Transverse colon (tissue), 4 donors: ENCODE data around the gene RIMS1. TPM values are rescaled to one million over a fixed set of nuclear protein-coding genes. Genes with fewer than 3 reads are reported as not detected.
"Not testable (repeated sequence)": the region's sequence is repeated elsewhere in the genome, so short reads cannot be mapped to it uniquely, and the experiment has no call there.

Experiments used
- DNase-seq: peaks from one replicate; pipeline ENCODE4 v3.0.0-alpha.2; 2019
- H3K27ac ChIP-seq, 4 donors: fragments of 200-600 bp; sonication (generic); 2 replicates each; pipeline ENCODE4 v1.5.1; 2016 to 2018; ENCODE audit warnings: inconsistent platforms in 4 of 4
- H3K27me3 ChIP-seq: fragments of 200-600 bp; sonication (generic); 2 replicates; pipeline ENCODE4 v1.5.1; 2017; ENCODE audit warnings: inconsistent platforms
- H3K36me3 ChIP-seq, 4 donors: fragments of 200-600 bp; sonication (generic); 2 replicates each; pipeline ENCODE4 v1.5.1; 2017 to 2019; ENCODE audit warnings: inconsistent platforms in 4 of 4
- H3K4me1 ChIP-seq, 4 donors: fragments of 200-600 bp; sonication (generic); 2 replicates each; pipeline ENCODE4 v1.5.1; 2017 to 2020; ENCODE audit warnings: inconsistent platforms in 4 of 4
- H3K4me3 ChIP-seq, 4 donors: fragments of 200-600 bp; sonication (generic); 1 replicate in 1 of 4; 2 replicates in 3 of 4; pipeline versions ENCODE4 v1.5.1 to v1.6.1; 2017 to 2019; ENCODE audit warnings: inconsistent platforms in 4 of 4
- H3K9me3 ChIP-seq, 2 donors: fragments of 200-600 bp; sonication (generic); 2 replicates each; pipeline ENCODE4 v1.5.1; 2017 to 2019; ENCODE audit warnings: inconsistent platforms in 2 of 2
- EP300 ChIP-seq: sonication (generic); formaldehyde crosslinking; IDR thresholded peaks from one replicate; pipeline ENCODE4 v1.6.1; 2017; ENCODE audit warnings: antibody characterized with exemption, low read depth
- POLR2A ChIP-seq: fragments of 450-650 bp; IDR thresholded peaks from one replicate; pipeline ENCODE4 v1.6.1; 2016; ENCODE audit warnings: antibody characterized with exemption, mild to moderate bottlenecking, moderate library complexity
- POLR2AphosphoS5 ChIP-seq, 3 donors: sonication (generic); formaldehyde crosslinking; IDR thresholded peaks; one replicate each; pipeline ENCODE4 v1.6.1; 2016; ENCODE audit warnings: antibody characterized with exemption in 3 of 3
- WGBS, 2 donors: methylation state at CpG; one replicate each; pipeline ENCODE4 v1.1.5; 2018; ENCODE audit warnings: low coverage in 1 of 2; 5-methylcytosine and 5-hydroxymethylcytosine counted together
- in situ Hi-C, 4 donors: fragments of 200-750 bp; cut with MboI; loops; one replicate each; pipeline versions ENCODE4 v1.15.0 to v1.15.1; 2017; ENCODE audit warnings: low sequenced_read_pairs in 3 of 4, low pct_ligation_motif_present in 1 of 4, low pct_unique_long_range_greater_than_20kb in 1 of 4
- intact Hi-C: fragments of 100-400 bp; cut with DNase I; formaldehyde crosslinking; loops from one replicate; pipeline ENCODE4 v1.15.1; 2023; ENCODE audit warnings: low total_unique reads
- total RNA-seq, 4 donors: library from RNA; depleted of rRNA; stranded (reverse); fragments of >200 nt; gene quantifications; one replicate each; pipeline ENCODE4 v1.1.0, GENCODE V29; 2016
- TF ChIP-seq, protein P1 (sequence below), 5 experiments: fragments of 200-600 bp in 3 of 5; fragments of 450-650 bp in 2 of 5; sonication (generic) in 3 of 5; IDR thresholded peaks; 1 replicate in 2 of 5; 2 replicates in 3 of 5; pipeline ENCODE4 v1.5.1; 2016 to 2017; ENCODE audit warnings: antibody characterized with exemption in 5 of 5, inconsistent platforms in 3 of 5, mild to moderate bottlenecking in 2 of 5, moderate library complexity in 1 of 5

RIMS1 gene
- total RNA-seq, 4 donors from 2014 or later: 0.32 to 0.41 TPM; not detected in 2

DNA sequence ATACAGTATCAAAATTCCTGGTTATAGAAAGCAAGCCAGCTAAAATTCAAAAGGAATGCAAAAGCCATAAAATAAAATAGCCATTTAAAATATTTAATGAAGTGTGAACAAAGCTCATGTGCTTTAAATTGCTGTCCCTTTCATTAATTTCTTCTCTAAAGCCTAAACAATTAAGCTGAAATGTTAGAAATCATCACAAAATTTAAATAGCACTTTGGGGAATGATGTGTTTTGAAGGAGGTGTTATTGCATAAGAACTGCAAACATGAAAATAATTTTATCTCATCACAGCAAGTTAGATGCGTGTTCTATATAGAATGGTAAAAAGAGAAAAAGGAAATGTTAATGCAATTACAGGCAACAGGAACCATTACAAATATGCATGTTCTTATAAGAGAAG, 111.0 kb downstream of the RIMS1 start:
- no peaks in the 10 kb centered on the region for H3K9me3 ChIP-seq
- H3K4me1 ChIP-seq: no peaks in the 10 kb centered on the region
- WGBS, 2 donors: 71 to 88% methylated on average over 1 of the region's 1 CpG
- intact Hi-C loops (no loop called here), in situ Hi-C loops (no loop called here)
- no peak for TF ChIP-seq POLR2A
- TF ChIP-seq, protein P1, sequence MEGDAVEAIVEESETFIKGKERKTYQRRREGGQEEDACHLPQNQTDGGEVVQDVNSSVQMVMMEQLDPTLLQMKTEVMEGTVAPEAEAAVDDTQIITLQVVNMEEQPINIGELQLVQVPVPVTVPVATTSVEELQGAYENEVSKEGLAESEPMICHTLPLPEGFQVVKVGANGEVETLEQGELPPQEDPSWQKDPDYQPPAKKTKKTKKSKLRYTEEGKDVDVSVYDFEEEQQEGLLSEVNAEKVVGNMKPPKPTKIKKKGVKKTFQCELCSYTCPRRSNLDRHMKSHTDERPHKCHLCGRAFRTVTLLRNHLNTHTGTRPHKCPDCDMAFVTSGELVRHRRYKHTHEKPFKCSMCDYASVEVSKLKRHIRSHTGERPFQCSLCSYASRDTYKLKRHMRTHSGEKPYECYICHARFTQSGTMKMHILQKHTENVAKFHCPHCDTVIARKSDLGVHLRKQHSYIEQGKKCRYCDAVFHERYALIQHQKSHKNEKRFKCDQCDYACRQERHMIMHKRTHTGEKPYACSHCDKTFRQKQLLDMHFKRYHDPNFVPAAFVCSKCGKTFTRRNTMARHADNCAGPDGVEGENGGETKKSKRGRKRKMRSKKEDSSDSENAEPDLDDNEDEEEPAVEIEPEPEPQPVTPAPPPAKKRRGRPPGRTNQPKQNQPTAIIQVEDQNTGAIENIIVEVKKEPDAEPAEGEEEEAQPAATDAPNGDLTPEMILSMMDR (IDR thresholded peaks at IDR 0.05): no peak
- no peak overlapping the region for H3K4me3 ChIP-seq
- no peaks in the 10 kb centered on the region for H3K36me3 ChIP-seq
- H3K27ac ChIP-seq: no peak overlapping the region
- DNase-seq: no peak
- H3K27me3 ChIP-seq: no peaks in the 10 kb centered on the region

DNA sequence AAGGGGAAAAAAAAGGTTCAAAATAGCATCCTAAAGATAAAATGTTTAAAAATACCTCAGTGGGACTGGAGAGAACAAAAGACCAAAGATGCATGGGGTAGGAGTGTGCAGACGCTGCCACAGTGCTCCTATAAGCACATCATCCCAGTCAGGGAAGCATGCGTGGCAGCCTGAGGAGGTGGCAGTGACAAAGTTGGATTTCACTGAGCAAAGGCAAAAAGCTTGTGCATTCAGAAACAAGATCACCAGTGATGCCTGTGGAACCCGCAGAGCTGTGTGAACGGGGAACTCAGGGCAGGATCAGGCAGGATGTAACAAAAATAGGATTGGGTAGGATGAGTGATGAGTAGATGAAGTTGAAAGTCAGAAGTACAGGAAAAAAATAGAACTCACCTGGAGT, 116.1 kb downstream of the RIMS1 start:
- H3K27ac ChIP-seq: no peak overlapping the region
- H3K36me3 ChIP-seq: no peaks in the 10 kb centered on the region
- H3K4me1 ChIP-seq: no peaks in the 10 kb centered on the region
- DNase-seq: no peak
- intact Hi-C loops (no loop called here), in situ Hi-C loops (no loop called here)
- TF ChIP-seq EP300: no peak
- TF ChIP-seq POLR2AphosphoS5 (IDR thresholded peaks at IDR 0.05): no peak
- TF ChIP-seq POLR2A: no peak
- TF ChIP-seq, protein P1 (IDR thresholded peaks at IDR 0.05): no peak
- H3K27me3 ChIP-seq: no peaks in the 10 kb centered on the region
- peaks cover 0 to 8% of the 10 kb centered on the region in 2 donors for H3K9me3 ChIP-seq
- 86% methylated on average over 4 of the region's 4 CpGs; no CpG with 5 or more reads in 1 of the 2 donors for WGBS, 2 donors
- H3K4me3 ChIP-seq: no peak overlapping the region

DNA sequence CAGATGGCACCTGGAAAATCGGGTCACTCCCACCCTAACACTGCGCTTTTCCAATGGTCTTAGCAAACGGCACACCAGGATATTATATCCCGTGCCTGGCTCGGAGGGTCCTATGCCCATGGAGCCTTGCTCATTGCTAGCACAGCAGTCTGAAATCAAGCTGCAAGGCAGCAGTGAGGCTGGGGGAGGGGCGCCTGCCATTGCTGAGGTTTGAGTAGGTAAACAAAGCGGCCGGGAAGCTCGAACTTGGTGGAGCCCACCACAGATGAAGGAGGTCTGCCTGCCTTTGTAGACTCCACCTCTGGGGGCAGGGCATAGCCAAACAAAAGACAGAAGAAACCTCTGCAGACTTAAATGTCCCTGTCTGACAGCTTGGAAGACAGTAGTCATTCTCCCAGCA, 120.2 kb downstream of the RIMS1 start:
- in situ Hi-C loops, H3K27ac ChIP-seq: not testable (repeated sequence)
- 80 to 88% methylated on average over 1 to 9 of the region's 9 CpGs for WGBS, 2 donors

DNA sequence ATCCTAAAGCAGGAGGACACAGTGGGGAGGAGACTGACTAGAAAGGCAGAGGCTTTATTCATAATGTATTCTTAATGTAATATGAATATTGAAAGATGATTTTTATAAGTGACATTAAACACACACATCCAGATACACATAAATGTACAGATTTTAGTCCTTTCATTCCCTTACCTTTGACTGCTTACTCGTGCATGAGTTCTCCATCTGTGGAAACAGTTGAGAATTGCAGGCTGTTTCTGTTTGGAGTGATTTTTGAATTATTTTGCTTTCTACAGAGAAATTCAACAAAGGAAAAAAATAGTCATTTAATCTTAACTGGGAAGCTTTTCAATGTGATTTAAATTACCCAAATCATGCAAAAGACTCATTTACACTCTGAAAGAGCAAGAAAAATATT, 136.5 kb downstream of the RIMS1 start:
- no peak for DNase-seq
- Histone ChIP-seq H3K4me3 (no peak overlapping the region), H3K4me1 (no peaks in the 10 kb centered on the region), H3K27ac (no peak overlapping the region), H3K27me3 (no peaks in the 10 kb centered on the region), H3K9me3 (no peaks in the 10 kb centered on the region), H3K36me3 (no peaks in the 10 kb centered on the region)
- TF ChIP-seq POLR2A (no peak), EP300 (no peak), POLR2AphosphoS5 (IDR thresholded peaks at IDR 0.05) (no peak)
- TF ChIP-seq, protein P1 (IDR thresholded peaks at IDR 0.05): no peak
- intact Hi-C loops (no loop called here), in situ Hi-C loops (no loop called here)
- 30 to 45% methylated on average over 1 of the region's 1 CpG for WGBS, 2 donors

More for the DNA sequence above, 120.2 kb downstream of the RIMS1 start:
- H3K27me3 ChIP-seq, H3K9me3 ChIP-seq, intact Hi-C loops, H3K36me3 ChIP-seq, H3K4me1 ChIP-seq, DNase-seq, H3K4me3 ChIP-seq: not testable (repeated sequence)

DNA sequence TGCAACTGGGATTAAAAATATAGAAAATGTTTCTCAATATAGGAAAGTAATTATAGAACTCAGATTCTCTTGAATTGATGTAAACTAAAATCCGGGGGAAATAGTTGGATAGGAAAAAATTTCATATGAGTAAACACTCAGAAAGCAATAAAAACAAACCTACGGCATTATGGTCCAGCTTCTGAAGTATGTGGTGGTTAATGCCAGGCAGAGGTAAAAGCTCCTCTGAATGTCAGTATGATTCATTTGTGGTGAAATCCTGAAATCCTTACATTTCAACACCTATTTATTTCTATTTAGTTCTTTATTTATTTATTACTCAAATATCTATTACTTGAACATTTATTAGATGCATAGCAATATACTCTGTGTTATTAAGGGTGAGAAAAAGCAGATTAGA, 145.1 kb downstream of the RIMS1 start:
- no peaks in the 10 kb centered on the region for H3K36me3 ChIP-seq
- no peaks in the 10 kb centered on the region for H3K9me3 ChIP-seq
- TF ChIP-seq POLR2A (no peak), EP300 (no peak), POLR2AphosphoS5 (IDR thresholded peaks at IDR 0.05) (no peak)
- TF ChIP-seq, protein P1 (IDR thresholded peaks at IDR 0.05): no peak
- no peak overlapping the region for H3K4me3 ChIP-seq
- WGBS, 2 donors: 36 to 52% methylated on average over 2 of the region's 2 CpGs
- intact Hi-C loops: no loop called here
- H3K27me3 ChIP-seq: no peaks in the 10 kb centered on the region
- no peak for DNase-seq
- in situ Hi-C loops: no loop called here
- no peaks in the 10 kb centered on the region for H3K4me1 ChIP-seq
- H3K27ac ChIP-seq: no peak overlapping the region
